ENCODE results near the gene OR51V1. TPM values are rescaled to one million over a fixed set of nuclear protein-coding genes. Genes with fewer than 3 reads are reported as not detected.

OR51V1 gene
- total RNA-seq: not detected in 2 replicates

GRCh38 chr11:5200582-5200981, at the start of gene OR51V1:
Gene OR51V1, minus strand, starts transcription at chr11:5200682. Its CDS starts 0 bp downstream, at chr11:5200682.

GRCh38 chr11:5249807-5250396, 49.4 kb upstream of the OR51V1 start, which contains the start of gene HBG1:
Gene HBG1, minus strand, starts transcription at chr11:5249857. Its CDS starts 53 bp downstream, at chr11:5249804.

GRCh38 chr11:5234381-5234834, 33.9 kb upstream of the OR51V1 start, which contains the start of gene HBD:
Gene HBD, minus strand, starts transcription at chr11:5234483. Its CDS starts 50 bp downstream, at chr11:5234433.

GRCh38 chr11:5226732-5227310, 26.3 kb upstream of the OR51V1 start, which contains the start of gene HBB:
Gene HBB, minus strand, starts transcription at chr11:5227071. Its CDS starts 50 bp downstream, at chr11:5227021.

GRCh38 chr11:5154657-5155056, 45.8 kb downstream of the OR51V1 start, which contains the start of gene OR52A1:
Gene OR52A1, minus strand, starts transcription at chr11:5154757. Its CDS starts 2,388 bp downstream, at chr11:5152369.

Other genes with a start within 250 kb of the OR51V1 start
- not detected in 2 replicates for gene OR51A2, start 245.0 kb downstream of the OR51V1 start, total RNA-seq
- not detected in 2 replicates for gene OR51L1, start 205.8 kb downstream of the OR51V1 start, total RNA-seq
- not detected in 2 replicates for gene OR52J3, start 154.2 kb downstream of the OR51V1 start, total RNA-seq
- gene OR52E2, start 141.1 kb downstream of the OR51V1 start, total RNA-seq: not detected in 2 replicates
- not detected in 2 replicates for gene OR52E1, start 131.1 kb downstream of the OR51V1 start, total RNA-seq
- gene OR52A5, start 62.3 kb downstream of the OR51V1 start, total RNA-seq: not detected in 2 replicates
- not detected in 2 replicates for gene OR52A1, start 45.9 kb downstream of the OR51V1 start, total RNA-seq
- gene HBB, start 26.4 kb upstream of the OR51V1 start, total RNA-seq: not detected in 2 replicates
- 0.19 TPM in 1 of 2 replicates, not detected in the other for gene HBD, start 33.8 kb upstream of the OR51V1 start, total RNA-seq
- not detected in 2 replicates for gene HBG1, start 49.2 kb upstream of the OR51V1 start, total RNA-seq
- not detected in 2 replicates for gene HBG2, start 54.1 kb upstream of the OR51V1 start, total RNA-seq
- not detected in 2 replicates for gene HBE1, start 69.3 kb upstream of the OR51V1 start, total RNA-seq
- not detected in 2 replicates for gene OR51B4, start 101.3 kb upstream of the OR51V1 start, total RNA-seq
- gene OR51B2, start 123.6 kb upstream of the OR51V1 start, total RNA-seq: 0.28 TPM in 1 of 2 replicates, not detected in the other
- gene OR51B5, start 142.8 kb upstream of the OR51V1 start, total RNA-seq: 0.28 TPM in 1 of 2 replicates, not detected in the other
- not detected in 2 replicates for gene OR51B6, start 150.8 kb upstream of the OR51V1 start, total RNA-seq
- gene OR51M1, start 183.1 kb upstream of the OR51V1 start, total RNA-seq: not detected in 2 replicates
- gene OR51Q1, start 221.4 kb upstream of the OR51V1 start, total RNA-seq: not detected in 2 replicates
- gene OR51I1, start 240.8 kb upstream of the OR51V1 start, total RNA-seq: 0.28 TPM in 1 of 2 replicates, not detected in the other
- not detected in 2 replicates for gene OR51I2, start 248.6 kb upstream of the OR51V1 start, total RNA-seq

Measured in regular cardiac myocyte (primary cell).